Prostate gland (tissue), 2 donors: ENCODE measurements around the gene CD320.

Source experiments
- POLR2A ChIP-seq: fragments of 450-650 bp; IDR thresholded peaks from one replicate; pipeline ENCODE4 v1.6.1; 2016; ENCODE audit warnings: antibody characterized with exemption, mild to moderate bottlenecking
- TF ChIP-seq, protein P1 (sequence below), 4 experiments: fragments of 200-600 bp in 2 of 4; fragments of 450-650 bp in 2 of 4; sonication (generic) in 2 of 4; IDR thresholded peaks; 1 replicate in 3 of 4; 2 replicates in 1 of 4; pipeline ENCODE4 v1.5.1; 2016 to 2019; ENCODE audit warnings: antibody characterized with exemption in 4 of 4, mild to moderate bottlenecking in 2 of 4, moderate library complexity in 2 of 4

DNA sequence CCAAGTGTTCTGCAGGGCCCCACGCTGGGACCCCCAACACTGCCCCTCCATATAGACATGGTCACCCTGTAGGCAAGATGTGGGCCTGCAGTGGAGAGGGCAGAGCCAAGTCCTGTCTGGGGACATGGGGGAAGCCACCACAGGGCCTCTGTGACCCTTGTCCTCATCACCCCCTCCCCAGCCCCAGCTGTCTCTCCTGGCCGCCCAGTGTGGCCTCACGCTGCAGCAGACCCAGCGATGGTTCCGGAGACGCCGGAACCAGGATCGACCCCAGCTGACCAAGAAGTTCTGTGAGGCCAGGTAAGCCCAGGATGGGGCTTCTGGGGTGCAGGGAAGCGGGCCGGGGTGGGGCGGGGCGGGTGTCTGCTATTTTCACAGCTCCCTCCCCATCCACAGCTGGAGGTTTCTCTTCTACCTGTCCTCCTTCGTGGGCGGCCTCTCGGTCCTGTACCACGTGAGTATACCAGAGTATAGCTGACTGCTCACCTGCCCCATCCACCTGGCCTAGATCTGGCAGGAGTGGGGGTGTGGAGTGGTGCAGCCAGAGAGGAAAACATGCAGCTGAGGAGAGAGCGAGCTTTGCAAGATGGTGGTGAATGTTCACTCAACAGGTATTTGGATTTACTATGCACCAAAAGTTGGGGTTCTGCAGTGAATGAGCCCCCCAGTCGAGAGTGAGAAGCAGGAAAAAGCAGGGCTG lies 52.6 kb downstream of the CD320 start:
- TF ChIP-seq, protein P1, sequence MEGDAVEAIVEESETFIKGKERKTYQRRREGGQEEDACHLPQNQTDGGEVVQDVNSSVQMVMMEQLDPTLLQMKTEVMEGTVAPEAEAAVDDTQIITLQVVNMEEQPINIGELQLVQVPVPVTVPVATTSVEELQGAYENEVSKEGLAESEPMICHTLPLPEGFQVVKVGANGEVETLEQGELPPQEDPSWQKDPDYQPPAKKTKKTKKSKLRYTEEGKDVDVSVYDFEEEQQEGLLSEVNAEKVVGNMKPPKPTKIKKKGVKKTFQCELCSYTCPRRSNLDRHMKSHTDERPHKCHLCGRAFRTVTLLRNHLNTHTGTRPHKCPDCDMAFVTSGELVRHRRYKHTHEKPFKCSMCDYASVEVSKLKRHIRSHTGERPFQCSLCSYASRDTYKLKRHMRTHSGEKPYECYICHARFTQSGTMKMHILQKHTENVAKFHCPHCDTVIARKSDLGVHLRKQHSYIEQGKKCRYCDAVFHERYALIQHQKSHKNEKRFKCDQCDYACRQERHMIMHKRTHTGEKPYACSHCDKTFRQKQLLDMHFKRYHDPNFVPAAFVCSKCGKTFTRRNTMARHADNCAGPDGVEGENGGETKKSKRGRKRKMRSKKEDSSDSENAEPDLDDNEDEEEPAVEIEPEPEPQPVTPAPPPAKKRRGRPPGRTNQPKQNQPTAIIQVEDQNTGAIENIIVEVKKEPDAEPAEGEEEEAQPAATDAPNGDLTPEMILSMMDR (IDR thresholded peaks at IDR 0.05): no peak
- TF ChIP-seq POLR2A: no peak
